Tibial artery (tissue), 4 donors: ENCODE data around the gene CNTN6.
A peak's percentile ranks its signal among the peaks of the same experiment; 100 is the strongest.

Experiments
- DNase-seq, 2 donors: peaks; one replicate each; pipeline ENCODE4 v3.0.0-alpha.2; 2019
- H3K27ac ChIP-seq, 2 donors: fragments of 200-600 bp; sonication (generic) in 1 of 2; 1 replicate in 1 of 2; 2 replicates in 1 of 2; pipeline ENCODE4 v1.5.1; 2018 to 2019; ENCODE audit warnings: mild to moderate bottlenecking in 1 of 2
- H3K27me3 ChIP-seq, 2 donors: fragments of 200-600 bp; sonication (generic) in 1 of 2; one replicate each; pipeline versions ENCODE4 v1.5.1 to v1.6.0; 2016 to 2019
- H3K36me3 ChIP-seq, 3 donors: fragments of 200-600 bp; sonication (generic) in 2 of 3; one replicate each; pipeline ENCODE4 v1.5.1; 2016 to 2019; ENCODE audit warnings: mild to moderate bottlenecking in 2 of 3
- H3K4me1 ChIP-seq, 4 donors: fragments of 200-600 bp; sonication (generic) in 2 of 4; 1 replicate in 3 of 4; 2 replicates in 1 of 4; pipeline ENCODE4 v1.5.1; 2016 to 2019
- H3K4me3 ChIP-seq, 2 donors: fragments of 200-600 bp; sonication (generic) in 1 of 2; 1 replicate in 1 of 2; 2 replicates in 1 of 2; pipeline ENCODE4 v1.5.1; 2018 to 2019; ENCODE audit warnings: mild to moderate bottlenecking in 2 of 2
- H3K9me3 ChIP-seq, 3 donors: fragments of 200-600 bp; sonication (generic) in 1 of 3; one replicate each; pipeline ENCODE4 v1.5.1; 2016 to 2019
- CTCF ChIP-seq, 2 experiments: fragments of 200-600 bp in 1 of 2; fragments of 450-650 bp in 1 of 2; IDR thresholded peaks; one replicate each; pipeline ENCODE4 v1.5.1; 2017 to 2019; ENCODE audit warnings: antibody characterized with exemption in 2 of 2, mild to moderate bottlenecking in 1 of 2, moderate library complexity in 1 of 2
- intact Hi-C: fragments of 100-400 bp; cut with DNase I; formaldehyde crosslinking; loops from one replicate; pipeline ENCODE4 v1.15.0; 2023; ENCODE audit warnings: low total_unique reads

The CNTN6 gene

GRCh38 chr3:1195947-1196346, 103.1 kb downstream of the CNTN6 start:
- Histone ChIP-seq H3K27ac (no peak overlapping the region), H3K27me3 (no peaks in the 10 kb centered on the region), H3K4me1 (no peaks in the 10 kb centered on the region), H3K36me3 (no peaks in the 10 kb centered on the region), H3K4me3 (no peak overlapping the region), H3K9me3 (no peaks in the 10 kb centered on the region)
- no peak for TF ChIP-seq CTCF (IDR thresholded peaks at IDR 0.05)
- intact Hi-C loops, result no loop called here
- DNase-seq, result peak in 1 of 2 donors; percentile 58

DNA sequence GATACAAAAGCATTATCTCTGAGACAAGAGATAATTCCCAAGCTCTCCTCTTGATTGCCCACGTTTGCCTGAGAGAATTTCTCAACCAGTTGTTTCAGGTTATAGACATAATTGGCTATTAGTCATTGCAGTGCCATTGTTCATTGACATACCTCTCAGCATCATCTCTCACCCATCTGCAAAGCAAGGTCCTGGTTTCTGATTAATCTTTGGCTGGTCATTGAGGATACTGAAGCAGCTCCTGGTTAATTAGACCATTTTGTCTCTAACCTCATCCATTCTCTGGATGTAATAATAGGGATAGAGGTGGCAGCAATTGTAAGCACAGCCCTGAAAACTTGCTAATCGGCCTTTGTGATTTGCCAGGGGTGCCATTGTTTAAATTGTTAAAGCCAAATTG, 104.2 kb downstream of the CNTN6 start:
- intact Hi-C loops, result no loop called here
- Histone ChIP-seq H3K4me3 (no peak overlapping the region), H3K27me3 (no peaks in the 10 kb centered on the region), H3K36me3 (no peaks in the 10 kb centered on the region), H3K4me1 (no peaks in the 10 kb centered on the region), H3K27ac (no peak overlapping the region), H3K9me3 (no peaks in the 10 kb centered on the region)
- TF ChIP-seq CTCF (IDR thresholded peaks at IDR 0.05), result no peak
- DNase-seq, result no peak

GRCh38 chr3:1200371-1200770, 107.5 kb downstream of the CNTN6 start:
- intact Hi-C loops, result no loop called here
- Histone ChIP-seq H3K27me3 (no peaks in the 10 kb centered on the region), H3K27ac (no peak overlapping the region), H3K4me1 (no peaks in the 10 kb centered on the region), H3K4me3 (no peak overlapping the region), H3K36me3 (no peaks in the 10 kb centered on the region), H3K9me3 (no peaks in the 10 kb centered on the region)
- no peak for TF ChIP-seq CTCF (IDR thresholded peaks at IDR 0.05)
- DNase-seq, result no peak

GRCh38 chr3:1207904-1208303, 115.1 kb downstream of the CNTN6 start:
- Histone ChIP-seq H3K36me3 (no peaks in the 10 kb centered on the region), H3K9me3 (no peaks in the 10 kb centered on the region), H3K4me1 (no peaks in the 10 kb centered on the region), H3K27ac (no peak overlapping the region), H3K4me3 (no peak overlapping the region), H3K27me3 (no peaks in the 10 kb centered on the region)
- no peak for DNase-seq
- intact Hi-C loops, result no loop called here
- no peak for TF ChIP-seq CTCF (IDR thresholded peaks at IDR 0.05)

DNA sequence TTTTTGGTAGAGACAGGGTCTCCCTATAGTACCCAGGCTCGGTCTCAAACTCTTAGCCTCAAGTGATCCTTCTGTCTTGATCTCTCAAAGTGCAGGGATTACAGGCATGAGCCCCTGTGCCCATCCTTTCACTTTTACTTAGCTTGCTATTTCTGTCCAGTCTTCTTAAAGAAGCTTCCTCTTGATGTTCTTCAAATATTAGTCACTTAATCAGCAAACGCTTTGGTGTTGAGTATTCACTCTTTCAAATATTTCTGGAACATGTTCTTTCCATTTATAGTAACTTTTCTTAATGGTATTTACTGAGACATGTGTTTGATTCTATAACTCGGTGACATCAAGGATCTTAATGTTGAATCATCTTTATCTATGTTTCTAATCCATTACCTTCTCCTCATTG, 122.1 kb downstream of the CNTN6 start:
- no peaks in the 10 kb centered on the region for H3K27me3 ChIP-seq
- no peak overlapping the region for H3K4me3 ChIP-seq
- no peak for DNase-seq
- intact Hi-C loops, result no loop called here
- no peak overlapping the region for H3K27ac ChIP-seq
- no peaks in the 10 kb centered on the region for H3K4me1 ChIP-seq
- TF ChIP-seq CTCF (IDR thresholded peaks at IDR 0.05), result no peak
- H3K9me3 ChIP-seq, result no peaks in the 10 kb centered on the region
- H3K36me3 ChIP-seq, result no peaks in the 10 kb centered on the region

DNA sequence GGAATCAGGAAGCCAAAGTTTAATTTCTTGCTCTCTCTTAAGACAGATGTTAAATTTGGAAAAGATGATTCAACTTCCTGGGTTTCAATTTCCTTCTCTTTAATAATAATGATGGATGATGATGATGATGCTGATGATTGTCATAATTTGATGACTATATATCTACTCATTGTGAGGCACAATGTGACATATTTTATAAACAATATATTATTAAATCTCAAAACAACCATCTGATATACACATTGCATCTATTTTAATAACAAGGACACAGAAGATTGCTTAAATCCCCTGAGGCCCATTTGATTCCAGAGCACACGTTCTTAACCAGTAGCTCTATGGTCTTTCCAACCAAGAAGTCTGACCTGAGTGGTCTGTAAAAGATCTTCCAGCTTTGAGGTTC, 124.0 kb downstream of the CNTN6 start:
- no peaks in the 10 kb centered on the region for H3K27me3 ChIP-seq
- intact Hi-C loops, result no loop called here
- no peak overlapping the region for H3K27ac ChIP-seq
- no peak for DNase-seq
- H3K9me3 ChIP-seq, result no peaks in the 10 kb centered on the region
- no peak overlapping the region for H3K4me3 ChIP-seq
- H3K36me3 ChIP-seq, result no peaks in the 10 kb centered on the region
- H3K4me1 ChIP-seq, result no peaks in the 10 kb centered on the region
- no peak for TF ChIP-seq CTCF (IDR thresholded peaks at IDR 0.05)
